ENCODE results near the gene MYCL. TPM values are rescaled to one million over a fixed set of nuclear protein-coding genes. Genes with fewer than 3 reads are reported as not detected.

The MYCL gene
- polyA plus RNA-seq, 1 experiment, result 0.77 TPM

DNA sequence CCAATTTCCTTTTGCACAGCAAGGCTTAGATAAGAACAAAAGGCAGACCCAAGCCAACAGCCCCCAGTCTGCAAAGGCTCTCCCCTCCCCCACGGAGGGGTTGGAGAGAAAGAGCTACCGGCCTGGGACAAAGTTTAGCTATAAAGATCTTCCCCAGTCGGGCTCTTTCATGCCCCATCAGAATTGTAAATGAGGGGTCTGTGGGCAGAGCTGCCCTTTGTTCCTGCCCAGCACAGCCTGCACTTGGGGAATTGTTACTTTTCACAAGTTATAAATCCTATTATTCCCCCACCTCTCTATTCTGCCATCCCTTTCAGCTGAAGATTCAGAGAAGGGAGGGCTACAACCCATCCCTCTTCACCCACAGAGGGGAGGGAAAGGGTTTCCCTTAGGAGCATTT is 3.5 kb downstream of the MYCL start:
- Histone ChIP-seq H3K27me3 (ENCODE audit: control insufficient read depth, insufficient read depth, low read length) (peaks cover 12% of the 10 kb centered on the region), H3K4me3 (ENCODE audit: low read depth, low read length) (no peak overlapping the region), H3K27ac (ENCODE audit: low read depth, low read length) (no peak overlapping the region), H3K9me3 (ENCODE audit: control insufficient read depth, insufficient read depth, low read length) (no peaks in the 10 kb centered on the region; the same call in 1 of the 2 replicates)
- TF ChIP-seq, protein P1, sequence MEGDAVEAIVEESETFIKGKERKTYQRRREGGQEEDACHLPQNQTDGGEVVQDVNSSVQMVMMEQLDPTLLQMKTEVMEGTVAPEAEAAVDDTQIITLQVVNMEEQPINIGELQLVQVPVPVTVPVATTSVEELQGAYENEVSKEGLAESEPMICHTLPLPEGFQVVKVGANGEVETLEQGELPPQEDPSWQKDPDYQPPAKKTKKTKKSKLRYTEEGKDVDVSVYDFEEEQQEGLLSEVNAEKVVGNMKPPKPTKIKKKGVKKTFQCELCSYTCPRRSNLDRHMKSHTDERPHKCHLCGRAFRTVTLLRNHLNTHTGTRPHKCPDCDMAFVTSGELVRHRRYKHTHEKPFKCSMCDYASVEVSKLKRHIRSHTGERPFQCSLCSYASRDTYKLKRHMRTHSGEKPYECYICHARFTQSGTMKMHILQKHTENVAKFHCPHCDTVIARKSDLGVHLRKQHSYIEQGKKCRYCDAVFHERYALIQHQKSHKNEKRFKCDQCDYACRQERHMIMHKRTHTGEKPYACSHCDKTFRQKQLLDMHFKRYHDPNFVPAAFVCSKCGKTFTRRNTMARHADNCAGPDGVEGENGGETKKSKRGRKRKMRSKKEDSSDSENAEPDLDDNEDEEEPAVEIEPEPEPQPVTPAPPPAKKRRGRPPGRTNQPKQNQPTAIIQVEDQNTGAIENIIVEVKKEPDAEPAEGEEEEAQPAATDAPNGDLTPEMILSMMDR (IDR thresholded peaks at IDR 0.05; ENCODE audit: low read depth, low read length), result no peak
- CTCF ChIA-PET, result interaction anchor here (0.8 to 1.8 kb wide), 6 partner anchors 13 to 134 kb away, joined by 3 to 8 read pairs (median 4); no protein-coding TSS in a partner anchor
- POLR2A ChIA-PET, result no interaction called here
- DNase-seq (ENCODE audit: low read depth, low spot score), result no peak

DNA sequence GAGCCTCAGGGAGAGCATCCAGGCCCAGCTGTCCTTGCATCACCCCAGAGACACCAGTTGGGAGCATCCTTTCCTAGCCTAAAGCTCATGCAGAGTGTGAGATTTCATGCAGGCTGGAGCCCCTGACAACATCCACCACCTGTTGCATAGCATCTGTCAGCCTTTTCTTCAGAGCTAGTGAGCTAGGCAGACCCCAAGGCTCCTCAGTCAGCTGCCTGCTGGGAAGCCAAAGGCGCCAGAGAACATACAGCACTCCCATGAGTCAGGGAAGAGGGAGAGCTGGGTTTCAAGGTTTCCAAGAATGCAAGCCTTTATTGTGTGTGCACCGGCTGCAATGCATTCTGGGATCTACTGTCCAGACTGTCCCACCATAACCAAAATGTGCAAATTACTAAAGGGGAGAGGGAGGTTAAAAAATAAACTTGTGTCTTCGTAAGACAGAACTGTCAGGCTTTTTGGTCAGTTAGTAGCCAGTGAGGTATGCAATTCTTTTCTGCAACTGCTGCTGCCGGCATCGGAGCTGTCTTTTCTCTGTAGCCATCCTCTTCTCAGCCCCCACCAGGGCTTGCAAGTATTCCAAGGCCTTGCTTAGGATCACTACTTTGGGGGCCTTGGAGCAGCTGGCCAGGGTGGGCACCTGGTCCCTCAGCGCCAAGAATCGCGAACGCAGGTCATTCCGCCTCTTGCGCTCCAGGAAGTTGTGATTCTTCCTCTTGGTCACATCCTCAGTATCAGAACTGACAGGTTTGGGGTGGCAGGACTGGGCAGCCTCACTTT is 4.6 kb downstream of the MYCL start:
- H3K4me3 ChIP-seq (ENCODE audit: low read depth, low read length), result no peak overlapping the region
- peaks cover 7% of the 10 kb centered on the region for H3K27me3 ChIP-seq (ENCODE audit: control insufficient read depth, insufficient read depth, low read length)
- peak; percentile 72 for DNase-seq (ENCODE audit: low read depth, low spot score)
- POLR2A ChIA-PET, result interaction anchor here (0.5 to 1.7 kb wide), 7 partner anchors 14 to 379 kb away, joined by 3 to 9 read pairs (median 5); partner anchors contain the start of gene TRIT1
- H3K27ac ChIP-seq (ENCODE audit: low read depth, low read length), result peak overlapping the region; percentile 52
- TF ChIP-seq, protein P1 (IDR thresholded peaks at IDR 0.05; ENCODE audit: low read depth, low read length), result no peak
- no peaks in the 10 kb centered on the region; the same call in 1 of the 2 replicates for H3K9me3 ChIP-seq (ENCODE audit: control insufficient read depth, insufficient read depth, low read length)
- CTCF ChIA-PET, result interaction anchor here (0.6 to 3.1 kb wide), 5 partner anchors 14 to 77 kb away, joined by 3 to 17 read pairs (median 6); no protein-coding TSS in a partner anchor

DNA sequence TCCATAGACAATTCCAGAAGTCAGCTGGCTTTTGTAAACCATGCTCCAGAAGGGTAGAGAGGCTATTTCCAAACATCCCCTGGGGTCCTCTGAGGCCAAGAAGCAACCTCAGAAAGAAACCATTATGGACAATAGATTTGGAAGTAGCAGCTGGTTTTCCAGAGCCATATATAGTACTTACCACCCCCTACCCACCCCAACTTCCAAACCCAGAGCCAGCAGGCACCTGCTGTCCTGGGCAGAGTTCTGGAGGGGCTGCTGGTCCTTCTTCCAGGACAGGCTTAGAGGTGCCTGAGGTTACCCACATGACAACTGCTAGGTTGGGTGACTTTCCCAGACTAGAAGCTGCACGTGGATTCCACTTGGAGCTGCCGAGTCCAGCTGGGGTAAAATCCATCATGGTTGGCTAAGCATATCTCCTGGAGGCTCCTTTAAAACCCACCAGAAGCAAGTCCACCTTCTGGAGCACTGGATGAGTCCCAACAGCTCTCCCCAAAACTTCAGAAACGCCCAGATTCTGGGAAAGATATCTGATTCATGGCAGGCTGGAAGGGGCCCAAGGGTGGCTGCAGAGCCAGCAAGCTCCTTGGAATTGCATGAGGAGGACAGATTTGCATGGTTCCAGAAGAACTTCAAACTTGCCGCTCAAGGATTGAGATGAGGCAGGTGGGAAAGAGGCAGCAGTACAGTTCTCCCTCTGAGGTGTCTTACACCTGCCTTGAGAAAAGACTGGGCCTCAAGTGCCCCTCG is 5.8 kb downstream of the MYCL start:
- Histone ChIP-seq H3K27ac (ENCODE audit: low read depth, low read length) (peak overlapping the region; percentile 52), H3K27me3 (ENCODE audit: control insufficient read depth, insufficient read depth, low read length) (peaks cover 7% of the 10 kb centered on the region), H3K9me3 (ENCODE audit: control insufficient read depth, insufficient read depth, low read length) (no peaks in the 10 kb centered on the region), H3K4me3 (ENCODE audit: low read depth, low read length) (no peak overlapping the region)
- POLR2A ChIA-PET, result interaction anchor here (1.1 to 1.7 kb wide), 3 partner anchors 12 to 50 kb away, joined by 3 to 6 read pairs (median 5); partner anchors contain the start of gene TRIT1
- TF ChIP-seq, protein P1 (IDR thresholded peaks at IDR 0.05; ENCODE audit: low read depth, low read length), result no peak
- CTCF ChIA-PET, result interaction anchor here (3.1 to 4.5 kb wide), 2 partner anchors 77 to 136 kb away, joined by 15 to 17 read pairs; no protein-coding TSS in a partner anchor
- DNase-seq (ENCODE audit: low read depth, low spot score), result no peak

DNA sequence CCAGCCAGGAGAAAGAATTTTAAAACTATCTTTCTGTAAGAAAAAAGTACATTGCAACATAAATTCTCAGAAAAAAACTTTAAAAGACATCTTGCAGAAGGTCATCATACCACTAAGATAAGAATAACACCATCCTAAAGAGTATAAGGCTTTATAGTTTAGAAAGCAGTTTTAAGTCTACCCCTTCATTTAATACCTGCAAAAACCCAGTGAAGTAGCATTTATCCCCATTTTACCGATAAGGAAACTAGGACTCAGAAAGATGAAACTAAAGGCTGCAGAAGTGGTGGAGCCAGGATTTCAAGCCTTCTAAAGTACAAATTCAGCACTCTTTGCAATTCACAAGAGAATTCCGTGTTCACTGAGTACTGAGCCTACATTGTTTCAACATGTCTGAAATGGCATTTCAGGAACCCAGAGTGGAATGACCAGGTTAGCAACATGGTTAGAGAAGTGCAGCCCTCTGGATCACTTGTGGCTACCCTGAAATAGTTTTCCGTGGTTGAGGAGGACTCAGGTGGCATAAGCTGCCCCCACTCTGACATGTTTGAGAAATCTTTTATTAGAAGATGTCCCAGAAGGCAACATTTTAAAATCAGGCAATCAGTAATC is 6.7 kb downstream of the MYCL start:
- no peaks in the 10 kb centered on the region for H3K27me3 ChIP-seq (ENCODE audit: control insufficient read depth, insufficient read depth, low read length)

More for the DNA sequence above, 6.7 kb downstream of the MYCL start:
- no peak overlapping the region for H3K4me3 ChIP-seq (ENCODE audit: low read depth, low read length)
- no peak overlapping the region for H3K27ac ChIP-seq (ENCODE audit: low read depth, low read length)
- TF ChIP-seq, protein P1 (IDR thresholded peaks at IDR 0.05; ENCODE audit: low read depth, low read length), result no peak
- no peaks in the 10 kb centered on the region for H3K9me3 ChIP-seq (ENCODE audit: control insufficient read depth, insufficient read depth, low read length)
- ChIA-PET CTCF (interaction anchor here (2.6 to 4.5 kb wide), 3 partner anchors 25 to 137 kb away, joined by 8 to 17 read pairs (median 15); no protein-coding TSS in a partner anchor), POLR2A (interaction anchor here (0.6 to 2.7 kb wide), 3 partner anchors 18 to 61 kb away, joined by 3 to 6 read pairs (median 4); partner anchors contain the start of gene MFSD2A)
- DNase-seq (ENCODE audit: low read depth, low spot score), result no peak
